Loucy (cell line): ENCODE measurements around the gene CLDN16.

Experiments
- CTCF ChIP-seq: fragments of 200-600 bp; sonication (generic); conservative IDR thresholded peaks from 2 replicates; pipeline ENCODE4 v1.5.1; 2014; ENCODE audit warnings: mild to moderate bottlenecking, antibody characterized with exemption, low read length
- EZH2phosphoT487 ChIP-seq: fragments of 200-600 bp; IDR thresholded peaks from 2 replicates; pipeline ENCODE4 v1.6.1; 2018; ENCODE audit warnings: antibody characterized with exemption, mild to moderate bottlenecking, moderate library complexity, borderline replicate concordance

- TF ChIP-seq CTCF (no peak), EZH2phosphoT487 (no peak)
These were observed 44.3 kb downstream of the CLDN16 start for GRCh38 chr3:190432216-190432615.
